ENCODE data around the gene HMX2. TPM values are rescaled to one million over a fixed set of nuclear protein-coding genes. Genes with fewer than 3 reads are reported as not detected.

HMX2 gene, protein sequence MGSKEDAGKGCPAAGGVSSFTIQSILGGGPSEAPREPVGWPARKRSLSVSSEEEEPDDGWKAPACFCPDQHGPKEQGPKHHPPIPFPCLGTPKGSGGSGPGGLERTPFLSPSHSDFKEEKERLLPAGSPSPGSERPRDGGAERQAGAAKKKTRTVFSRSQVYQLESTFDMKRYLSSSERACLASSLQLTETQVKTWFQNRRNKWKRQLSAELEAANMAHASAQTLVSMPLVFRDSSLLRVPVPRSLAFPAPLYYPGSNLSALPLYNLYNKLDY
- not detected for total RNA-seq
- not detected for polyA plus RNA-seq
- total RNA-seq: 0 to 0.08 (median 0) reads per million in 6 experiments

- peaks cover 22 to 69% (median 64%) of the 10 kb centered on the region in 4 donors for H3K4me1 Mint-ChIP-seq
- peak; percentile 20 to 23 for ATAC-seq
- no peaks in the 10 kb centered on the region for H3K36me3 Mint-ChIP-seq
- POLR2A ChIA-PET: no interaction called here
- H3K27me3 Mint-ChIP-seq: peaks cover 40 to 72% (median 57%) of the 10 kb centered on the region in 5 donors
- no peaks in the 10 kb centered on the region for H3K9me3 Mint-ChIP-seq
- DNase-seq: no peak
- H3K27ac Mint-ChIP-seq: peak within 1 kb of the TSS in 1 of 10 donors; percentile 27
- H3K4me3 Mint-ChIP-seq: peak within 1 kb of the TSS; percentile 55 to 87 (median 78)
Measured at GRCh38 chr10:123147635-123148413, at the start of gene HMX2. Gene HMX2 (plus strand): TSS chr10:123148136. CDS start chr10:123148379, 243 bp downstream.

- no peaks in the 10 kb centered on the region for H3K36me3 Mint-ChIP-seq
- POLR2A ChIA-PET: no interaction called here
- no peak overlapping the region for H3K27ac Mint-ChIP-seq
- DNase-seq (no peak), ATAC-seq (no peak)
- H3K27me3 Mint-ChIP-seq: peaks cover 6 to 29% (median 23%) of the 10 kb centered on the region in 5 donors
- H3K9me3 Mint-ChIP-seq: no peaks in the 10 kb centered on the region
- no peak overlapping the region for H3K4me3 Mint-ChIP-seq
- no peaks in the 10 kb centered on the region for H3K4me1 Mint-ChIP-seq
Measured at GRCh38 chr10:123100030-123100762, 47.7 kb upstream of the HMX2 start.

GRCh38 chr10:123101872-123102271 is 46.1 kb upstream of the HMX2 start:
- H3K36me3 Mint-ChIP-seq: no peaks in the 10 kb centered on the region
- no peaks in the 10 kb centered on the region for H3K9me3 Mint-ChIP-seq
- DNase-seq (no peak), ATAC-seq (no peak)
- H3K27ac Mint-ChIP-seq: no peak overlapping the region
- POLR2A ChIA-PET: no interaction called here
- H3K27me3 Mint-ChIP-seq: peaks cover 5 to 24% (median 21%) of the 10 kb centered on the region in 5 donors
- H3K4me1 Mint-ChIP-seq: no peaks in the 10 kb centered on the region
- no peak overlapping the region for H3K4me3 Mint-ChIP-seq

- H3K9me3 Mint-ChIP-seq: no peaks in the 10 kb centered on the region
- H3K4me3 Mint-ChIP-seq: no peak overlapping the region
- H3K36me3 Mint-ChIP-seq: no peaks in the 10 kb centered on the region
- peaks cover 5 to 24% (median 18%) of the 10 kb centered on the region in 5 donors for H3K27me3 Mint-ChIP-seq
- no peak for ATAC-seq
- H3K4me1 Mint-ChIP-seq: no peaks in the 10 kb centered on the region
- no peak overlapping the region for H3K27ac Mint-ChIP-seq
- POLR2A ChIA-PET: no interaction called here
- DNase-seq: no peak
Measured at GRCh38 chr10:123102673-123103072, 45.3 kb upstream of the HMX2 start.

DNA sequence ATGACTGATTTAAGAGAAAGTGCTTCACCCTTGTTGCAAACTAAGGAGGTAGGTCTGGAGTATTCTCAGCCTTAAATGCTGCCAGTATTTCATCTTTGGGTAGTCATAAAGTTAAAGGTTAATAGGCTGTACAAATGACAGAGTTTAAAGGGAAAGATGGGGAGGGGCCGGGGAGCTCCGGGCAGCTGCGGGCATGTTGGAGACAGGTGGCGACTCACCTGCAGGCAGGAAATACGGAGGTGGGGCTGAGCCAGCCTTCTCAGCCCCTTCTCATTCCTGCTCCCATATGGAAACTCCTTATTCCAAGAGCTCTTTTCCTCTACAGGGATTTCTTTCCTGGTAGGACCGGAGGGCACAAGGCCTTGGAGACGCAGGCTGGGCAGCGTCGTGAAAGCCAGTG is 44.0 kb upstream of the HMX2 start:
- DNase-seq (no peak), ATAC-seq (no peak)
- no peaks in the 10 kb centered on the region for H3K4me1 Mint-ChIP-seq
- H3K4me3 Mint-ChIP-seq: no peak overlapping the region
- POLR2A ChIA-PET: no interaction called here
- H3K36me3 Mint-ChIP-seq: no peaks in the 10 kb centered on the region
- H3K27me3 Mint-ChIP-seq: peaks cover 5 to 20% (median 17%) of the 10 kb centered on the region in 5 donors
- H3K27ac Mint-ChIP-seq: no peak overlapping the region
- no peaks in the 10 kb centered on the region for H3K9me3 Mint-ChIP-seq

- H3K4me1 Mint-ChIP-seq: no peaks in the 10 kb centered on the region
- POLR2A ChIA-PET: no interaction called here
- H3K36me3 Mint-ChIP-seq: no peaks in the 10 kb centered on the region
- H3K27me3 Mint-ChIP-seq: peaks cover 0 to 21% (median 17%) of the 10 kb centered on the region in 5 donors
- no peaks in the 10 kb centered on the region for H3K9me3 Mint-ChIP-seq
- no peak overlapping the region for H3K4me3 Mint-ChIP-seq
- no peak for DNase-seq
- no peak overlapping the region for H3K27ac Mint-ChIP-seq
- no peak for ATAC-seq
Measured at GRCh38 chr10:123109466-123109865, 38.5 kb upstream of the HMX2 start.

DNA sequence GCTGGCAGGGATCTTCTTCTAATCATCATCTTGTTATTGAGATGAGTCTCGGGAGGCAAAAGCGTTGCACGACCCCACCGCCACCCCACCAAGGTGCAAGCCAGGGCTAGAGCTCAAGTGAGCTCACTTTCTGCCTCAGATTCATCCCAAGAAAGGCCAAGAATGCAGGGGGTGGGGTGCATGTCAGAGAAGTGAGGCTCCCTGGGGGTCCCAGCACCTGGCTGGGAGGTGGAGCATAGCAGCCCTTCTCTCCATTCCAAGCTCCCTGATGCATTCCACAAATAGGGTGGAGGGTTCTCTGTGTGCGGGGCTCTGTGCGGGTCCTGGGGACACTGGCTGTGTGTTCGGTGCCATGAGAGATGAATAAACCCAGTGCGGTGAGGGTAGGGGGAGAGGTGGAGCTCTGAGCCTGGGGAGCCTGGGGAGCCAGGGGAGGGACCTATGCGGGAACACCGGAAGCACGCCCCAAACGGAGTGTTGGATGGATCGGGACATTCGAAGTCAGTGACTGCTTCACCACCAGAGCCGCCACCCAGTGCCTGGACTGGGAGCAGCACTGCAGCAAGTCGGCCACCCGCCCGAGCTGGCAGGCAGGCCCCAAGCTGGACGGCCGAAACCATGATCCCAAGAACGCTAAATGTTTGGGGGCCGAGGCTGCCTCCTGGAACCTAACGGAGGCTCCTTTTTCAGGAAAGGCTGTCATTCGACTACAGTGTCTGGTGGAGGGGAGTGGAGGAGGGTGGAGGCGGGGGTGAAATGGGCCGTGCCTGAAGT is 30.1 kb upstream of the HMX2 start:
- H3K36me3 Mint-ChIP-seq: no peaks in the 10 kb centered on the region
- POLR2A ChIA-PET: no interaction called here

DNA sequence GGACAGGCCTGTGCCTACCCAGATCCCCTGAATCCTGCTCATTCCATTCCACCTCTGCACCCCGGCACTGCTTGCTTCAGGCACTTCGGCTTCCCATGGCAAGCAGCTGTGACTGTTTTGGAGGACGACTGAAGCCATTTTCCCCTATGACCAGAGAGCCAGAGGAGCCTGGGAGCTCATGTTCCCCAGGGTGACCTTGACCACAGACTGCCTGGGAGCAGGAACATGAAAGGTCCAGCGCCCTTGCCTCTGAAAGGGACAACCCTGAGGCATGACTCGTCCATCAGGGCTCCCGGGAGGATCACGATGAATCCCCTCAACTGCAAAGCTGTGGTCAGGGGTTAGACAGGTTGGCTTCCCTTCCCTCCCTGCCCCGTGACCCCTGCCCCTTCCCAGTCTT is 28.9 kb upstream of the HMX2 start:
- POLR2A ChIA-PET: no interaction called here
- peaks cover 25 to 61% (median 44%) of the 10 kb centered on the region in 5 donors for H3K27me3 Mint-ChIP-seq
- ATAC-seq (no peak), DNase-seq (no peak)
- H3K4me3 Mint-ChIP-seq: no peak overlapping the region
- H3K4me1 Mint-ChIP-seq: peaks cover 0 to 1% (median 0%) of the 10 kb centered on the region in 4 donors
- H3K27ac Mint-ChIP-seq: no peak overlapping the region
- H3K9me3 Mint-ChIP-seq: no peaks in the 10 kb centered on the region
- H3K36me3 Mint-ChIP-seq: no peaks in the 10 kb centered on the region

More for the DNA sequence above, 30.1 kb upstream of the HMX2 start:
- Mint-ChIP-seq H3K9me3 (no peaks in the 10 kb centered on the region), H3K27me3 (peaks cover 31 to 59% (median 47%) of the 10 kb centered on the region in 5 donors), H3K4me1 (peaks cover 0 to 1% (median 0%) of the 10 kb centered on the region in 4 donors), H3K4me3 (no peak overlapping the region), H3K27ac (no peak overlapping the region)
- no peak for ATAC-seq
- no peak for DNase-seq

DNA sequence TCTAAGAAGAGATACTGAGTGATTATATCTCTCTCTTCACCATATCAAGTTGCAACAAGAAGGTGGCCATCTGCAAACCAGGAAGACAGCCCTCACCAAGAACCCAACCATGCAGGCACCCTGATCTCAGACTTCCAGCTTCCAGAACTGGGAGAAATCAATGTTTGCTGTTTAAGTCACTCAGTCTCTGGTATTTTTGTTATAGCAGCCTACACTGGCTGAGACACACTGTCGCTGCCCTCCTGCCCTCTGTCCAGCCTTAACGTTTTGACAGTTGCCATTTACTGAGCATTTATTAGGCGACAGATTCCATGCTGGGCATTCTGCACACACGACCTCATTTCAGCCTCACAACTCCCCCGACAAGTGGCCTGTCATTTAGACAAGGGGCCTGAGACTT is 21.7 kb upstream of the HMX2 start:
- POLR2A ChIA-PET: no interaction called here
- no peak for ATAC-seq
- H3K4me1 Mint-ChIP-seq: no peaks in the 10 kb centered on the region
- no peak for DNase-seq
- H3K27ac Mint-ChIP-seq: peak overlapping the region in 1 of 10 donors; percentile 14
- H3K9me3 Mint-ChIP-seq: peaks cover 0 to 5% (median 0%) of the 10 kb centered on the region in 9 donors
- H3K36me3 Mint-ChIP-seq: no peaks in the 10 kb centered on the region
- no peak overlapping the region for H3K4me3 Mint-ChIP-seq
- peaks cover 23 to 73% (median 60%) of the 10 kb centered on the region in 5 donors for H3K27me3 Mint-ChIP-seq

DNA sequence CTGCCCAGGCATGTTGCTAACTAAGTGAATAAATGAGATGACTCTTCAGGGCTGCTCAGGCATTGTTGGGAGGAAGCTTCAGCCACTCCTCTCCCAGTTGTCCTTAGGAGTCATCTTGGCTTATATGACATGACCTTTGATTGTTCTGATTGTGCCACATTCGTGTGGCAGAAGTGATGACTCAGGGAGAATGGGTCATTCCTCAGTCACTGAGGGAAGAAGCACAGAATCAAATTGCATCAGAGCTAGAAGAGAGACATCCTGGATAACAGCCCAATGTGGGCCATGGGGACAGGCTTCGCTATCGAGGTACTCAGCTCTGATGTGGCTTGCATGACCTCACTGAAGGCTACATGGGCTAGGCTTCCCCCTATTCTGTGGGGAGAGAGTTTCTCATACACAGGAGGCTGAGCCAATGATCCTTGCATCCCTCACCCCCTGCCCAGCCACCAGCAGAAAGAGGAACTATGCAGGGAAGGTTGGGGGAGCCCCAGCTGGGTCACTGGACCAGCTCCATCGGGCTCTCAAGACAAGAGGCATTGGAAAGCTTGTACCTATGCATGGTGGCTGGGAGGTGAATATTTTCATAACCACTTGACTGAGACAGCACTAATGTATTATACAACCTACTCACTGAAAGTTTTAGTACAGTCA is 18.2 kb upstream of the HMX2 start:
- POLR2A ChIA-PET: no interaction called here
- Mint-ChIP-seq H3K4me1 (peaks cover 12 to 24% (median 21%) of the 10 kb centered on the region in 4 donors), H3K9me3 (peaks cover 0 to 5% (median 0%) of the 10 kb centered on the region in 9 donors), H3K4me3 (no peak overlapping the region), H3K27ac (no peak overlapping the region), H3K36me3 (no peaks in the 10 kb centered on the region), H3K27me3 (peaks cover 35 to 92% (median 76%) of the 10 kb centered on the region in 5 donors)
- ATAC-seq (no peak), DNase-seq (no peak)

DNA sequence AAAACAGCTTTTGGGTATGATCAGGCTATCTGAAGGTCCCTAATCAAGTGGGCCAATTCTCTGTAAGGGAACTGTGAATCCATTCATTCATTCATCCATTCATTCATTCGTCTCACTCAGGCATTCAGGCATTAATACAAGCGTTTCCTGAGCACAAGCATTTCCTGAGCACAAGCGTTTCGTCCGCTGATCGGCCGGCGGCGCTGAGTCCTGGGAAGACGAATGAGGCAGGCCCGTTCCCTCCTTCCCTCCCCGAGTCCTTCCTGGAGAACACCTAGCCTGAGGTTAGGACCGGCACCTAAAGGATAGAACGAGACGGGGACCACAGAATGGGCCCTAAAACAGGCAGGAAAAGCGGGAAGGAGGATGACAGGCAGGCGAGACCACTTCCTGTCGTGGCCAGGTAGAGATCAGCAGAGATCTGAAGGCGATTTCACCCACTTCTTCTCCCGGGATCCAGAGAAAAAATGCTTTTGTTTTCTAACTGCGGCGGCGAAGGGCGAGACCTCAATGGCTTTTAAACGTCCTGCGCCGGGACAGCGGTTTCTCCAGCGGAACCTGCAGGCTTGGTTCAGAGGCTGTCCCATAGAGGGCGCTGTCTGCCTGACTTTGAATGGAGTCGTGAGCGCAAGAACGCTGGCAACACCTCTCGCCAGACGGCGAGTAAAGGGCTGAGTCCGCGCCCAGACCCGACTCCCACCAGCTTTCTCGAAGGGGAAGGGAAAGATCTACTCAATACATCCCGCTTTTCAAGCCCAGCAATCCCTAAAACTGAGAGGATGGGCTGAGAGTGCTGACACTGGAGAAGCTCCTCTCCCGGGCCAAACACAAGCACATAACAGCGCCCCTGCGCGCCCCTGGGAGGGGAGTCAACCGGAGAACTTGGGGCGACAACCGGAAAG is 15.1 kb upstream of the HMX2 start:
- H3K36me3 Mint-ChIP-seq: peaks cover 0 to 2% (median 0%) of the 10 kb centered on the region in 3 donors
- H3K27ac Mint-ChIP-seq: peak overlapping the region in 2 of 10 donors; percentile 30 to 53
- H3K4me1 Mint-ChIP-seq: peaks cover 13 to 33% (median 31%) of the 10 kb centered on the region in 4 donors

More for the DNA sequence above, 15.1 kb upstream of the HMX2 start:
- DNase-seq (peak; percentile 64 to 91 (median 82)), ATAC-seq (peak; percentile 71 to 72)
- peak overlapping the region; percentile 65 to 86 (median 76) for H3K4me3 Mint-ChIP-seq
- H3K9me3 Mint-ChIP-seq: peaks cover 0 to 5% (median 0%) of the 10 kb centered on the region in 9 donors
- H3K27me3 Mint-ChIP-seq: peaks cover 24 to 77% (median 66%) of the 10 kb centered on the region in 5 donors
- POLR2A ChIA-PET: interaction anchor here (0.6 to 2.0 kb wide), 2 partner anchors 21 to 701 kb away, joined by 3 to 6 read pairs; partner anchors contain the start of gene BUB3

Measured in naive thymus-derived CD8-positive, alpha-beta T cell (primary cell).